Colonic mucosa (tissue), 4 donors: ENCODE measurements around the gene ODAD2. TPM values are rescaled to one million over a fixed set of nuclear protein-coding genes. Genes with fewer than 3 reads are reported as not detected.

Experiments used
- DNase-seq: peaks from one replicate; pipeline ENCODE4 v3.0.0-alpha.2; 2020
- H3K27ac ChIP-seq: fragments of 200-600 bp; one replicate; pipeline ENCODE4 v1.8.0; 2021
- H3K27me3 ChIP-seq: fragments of 200-600 bp; one replicate; pipeline ENCODE4 v1.8.0; 2021
- H3K36me3 ChIP-seq: fragments of 200-600 bp; one replicate; pipeline ENCODE4 v1.8.0; 2021
- H3K4me1 ChIP-seq: fragments of 200-600 bp; one replicate; pipeline ENCODE4 v1.8.0; 2021; ENCODE audit warnings: mild to moderate bottlenecking
- H3K4me3 ChIP-seq: fragments of 200-600 bp; one replicate; pipeline ENCODE4 v1.8.0; 2021
- H3K9ac ChIP-seq, 2 donors: one replicate each; pipeline ENCODE4 v1.7.0; 2013; ENCODE audit warnings: control low read depth in 2 of 2, low read depth in 2 of 2, low read length in 2 of 2
- H3K9me3 ChIP-seq: fragments of 200-600 bp; one replicate; pipeline ENCODE4 v1.8.0; 2021
- CTCF ChIP-seq: fragments of 200-600 bp; IDR thresholded peaks from one replicate; pipeline ENCODE4 v1.8.0; 2022; ENCODE audit warnings: antibody characterized with exemption, mild to moderate bottlenecking
- intact Hi-C: fragments of 100-400 bp; cut with DNase I; formaldehyde crosslinking; loops from one replicate; pipeline ENCODE4 v1.14.1; 2022
- total RNA-seq, 2 donors: library from RNA; stranded (reverse); fragmentation: NEBNext Ultra II Directional in 1 of 2; extraction: Animal tissue kit (Norgen Biotek cat#: 25700) in 1 of 2; gene quantifications; one replicate each; pipeline ENCODE4 v1.2.1, GENCODE V29; 2021
- donor health status: healthy.
- donor health status: DM: no; HTN: no; CAD: no.
- donor health status: DM: no; HTN: no; CAD: no.

The ODAD2 gene, protein sequence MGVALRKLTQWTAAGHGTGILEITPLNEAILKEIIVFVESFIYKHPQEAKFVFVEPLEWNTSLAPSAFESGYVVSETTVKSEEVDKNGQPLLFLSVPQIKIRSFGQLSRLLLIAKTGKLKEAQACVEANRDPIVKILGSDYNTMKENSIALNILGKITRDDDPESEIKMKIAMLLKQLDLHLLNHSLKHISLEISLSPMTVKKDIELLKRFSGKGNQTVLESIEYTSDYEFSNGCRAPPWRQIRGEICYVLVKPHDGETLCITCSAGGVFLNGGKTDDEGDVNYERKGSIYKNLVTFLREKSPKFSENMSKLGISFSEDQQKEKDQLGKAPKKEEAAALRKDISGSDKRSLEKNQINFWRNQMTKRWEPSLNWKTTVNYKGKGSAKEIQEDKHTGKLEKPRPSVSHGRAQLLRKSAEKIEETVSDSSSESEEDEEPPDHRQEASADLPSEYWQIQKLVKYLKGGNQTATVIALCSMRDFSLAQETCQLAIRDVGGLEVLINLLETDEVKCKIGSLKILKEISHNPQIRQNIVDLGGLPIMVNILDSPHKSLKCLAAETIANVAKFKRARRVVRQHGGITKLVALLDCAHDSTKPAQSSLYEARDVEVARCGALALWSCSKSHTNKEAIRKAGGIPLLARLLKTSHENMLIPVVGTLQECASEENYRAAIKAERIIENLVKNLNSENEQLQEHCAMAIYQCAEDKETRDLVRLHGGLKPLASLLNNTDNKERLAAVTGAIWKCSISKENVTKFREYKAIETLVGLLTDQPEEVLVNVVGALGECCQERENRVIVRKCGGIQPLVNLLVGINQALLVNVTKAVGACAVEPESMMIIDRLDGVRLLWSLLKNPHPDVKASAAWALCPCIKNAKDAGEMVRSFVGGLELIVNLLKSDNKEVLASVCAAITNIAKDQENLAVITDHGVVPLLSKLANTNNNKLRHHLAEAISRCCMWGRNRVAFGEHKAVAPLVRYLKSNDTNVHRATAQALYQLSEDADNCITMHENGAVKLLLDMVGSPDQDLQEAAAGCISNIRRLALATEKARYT
- total RNA-seq, result under 1 TPM in 1 of 2 donors, not detected in 1; 0.61 TPM

DNA sequence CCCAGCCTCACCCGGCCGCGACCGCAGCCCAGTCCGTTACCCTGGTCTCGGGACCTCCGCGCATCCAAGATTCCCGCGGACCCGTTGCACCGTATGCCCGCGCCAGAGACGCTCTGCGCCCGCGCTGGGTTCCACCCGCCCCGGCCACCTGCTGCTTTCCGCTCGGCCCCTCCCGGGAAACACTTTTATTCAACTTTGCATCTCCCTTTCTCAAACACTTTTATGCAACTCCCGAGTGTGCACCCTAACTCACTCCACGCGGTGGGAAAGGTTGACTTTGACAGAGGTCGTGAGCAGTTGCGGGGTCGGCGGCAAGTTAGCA, at the start of gene ODAD2:
TSS of gene ODAD2 (minus strand) at position 126 of the 322 bp plus-strand sequence. CDS start 3,937 bp downstream, outside the sequence.
- no peak for DNase-seq
- Histone ChIP-seq H3K27ac (no peak within 1 kb of the TSS), H3K27me3 (peaks cover 3% of the 10 kb centered on the region), H3K9me3 (no peaks in the 10 kb centered on the region), H3K36me3 (no peaks in the 10 kb centered on the region), H3K4me3 (peak within 1 kb of the TSS; percentile 34), H3K9ac (peak within 1 kb of the TSS in 1 of 2 donors; percentile 60), H3K4me1 (no peaks in the 10 kb centered on the region)
- intact Hi-C loops, result no loop called here
- no peak for TF ChIP-seq CTCF

DNA sequence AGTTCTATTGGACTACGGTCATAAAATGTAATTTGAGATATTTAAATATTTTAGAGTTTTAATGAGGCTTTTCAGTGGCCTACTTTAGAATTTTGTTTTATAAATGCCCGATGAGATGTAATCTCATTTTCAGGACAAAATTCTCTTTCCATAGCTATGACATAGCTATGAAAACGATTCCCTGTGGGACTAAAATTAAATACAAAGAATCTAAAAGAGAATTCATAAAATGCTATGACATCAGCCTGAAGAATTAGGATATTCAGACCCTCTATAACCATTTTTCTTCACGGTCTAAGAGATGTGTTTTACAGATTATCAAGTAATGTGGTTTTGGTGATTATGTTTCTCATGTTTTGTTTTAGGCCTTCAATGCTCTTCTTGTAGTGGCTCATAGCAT, 48.2 kb upstream of the ODAD2 start:
- H3K9ac ChIP-seq, result no peak overlapping the region
- TF ChIP-seq CTCF, result no peak
- H3K27ac ChIP-seq, result no peak overlapping the region
- no peak overlapping the region for H3K4me3 ChIP-seq
- no peaks in the 10 kb centered on the region for H3K4me1 ChIP-seq
- H3K9me3 ChIP-seq, result no peaks in the 10 kb centered on the region
- no peaks in the 10 kb centered on the region for H3K36me3 ChIP-seq
- no peak for DNase-seq
- intact Hi-C loops, result no loop called here
- no peaks in the 10 kb centered on the region for H3K27me3 ChIP-seq

DNA sequence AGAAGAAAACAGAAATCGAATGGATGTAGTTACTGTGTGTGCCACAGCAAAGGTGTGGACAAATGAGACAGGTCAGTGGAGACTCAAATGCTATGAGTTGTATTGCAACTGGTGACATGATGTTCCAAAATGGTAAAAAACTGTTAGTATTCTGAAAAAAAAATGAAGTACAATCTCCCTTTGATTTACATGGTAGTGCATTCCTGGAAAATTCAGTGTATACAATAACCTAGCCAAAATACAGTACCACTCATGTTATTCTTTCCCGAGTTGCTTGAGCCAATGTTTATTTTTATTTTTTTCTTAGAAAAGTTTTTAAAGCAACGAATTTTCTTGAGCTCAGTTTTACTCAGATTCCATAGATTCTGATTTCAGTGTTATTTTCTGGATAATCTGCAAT, 47.7 kb upstream of the ODAD2 start:
- Histone ChIP-seq H3K27me3 (no peaks in the 10 kb centered on the region), H3K4me3 (no peak overlapping the region), H3K4me1 (no peaks in the 10 kb centered on the region), H3K9me3 (no peaks in the 10 kb centered on the region), H3K9ac (no peak overlapping the region), H3K27ac (no peak overlapping the region), H3K36me3 (no peaks in the 10 kb centered on the region)
- no peak for TF ChIP-seq CTCF
- intact Hi-C loops, result no loop called here
- no peak for DNase-seq

DNA sequence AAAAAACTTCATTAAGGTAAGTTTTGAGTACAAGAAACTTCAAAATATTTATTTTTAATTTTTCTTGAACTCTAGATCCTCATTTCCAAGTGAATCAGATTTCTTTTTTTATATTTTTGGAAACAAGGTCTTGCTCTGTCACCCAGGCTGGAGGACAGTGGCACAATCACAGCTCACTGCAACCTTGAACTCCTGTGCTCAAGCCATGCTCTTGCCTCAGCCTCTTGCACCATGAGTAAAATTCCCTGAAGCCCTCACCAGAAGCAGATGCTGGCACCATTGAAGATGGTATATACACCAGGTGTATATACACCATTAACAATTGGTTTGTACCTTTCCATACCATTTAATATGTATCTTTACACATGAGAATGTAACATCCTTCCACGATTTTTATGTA, 45.1 kb upstream of the ODAD2 start:
- H3K4me3 ChIP-seq, result no peak overlapping the region
- intact Hi-C loops, result no loop called here
- H3K4me1 ChIP-seq, result no peaks in the 10 kb centered on the region
- DNase-seq, result no peak
- H3K9me3 ChIP-seq, result no peaks in the 10 kb centered on the region
- no peak overlapping the region for H3K9ac ChIP-seq
- H3K27me3 ChIP-seq, result no peaks in the 10 kb centered on the region
- no peak overlapping the region for H3K27ac ChIP-seq
- TF ChIP-seq CTCF, result no peak
- H3K36me3 ChIP-seq, result no peaks in the 10 kb centered on the region

GRCh38 chr10:28036587-28036986, 37.7 kb upstream of the ODAD2 start:
- Histone ChIP-seq H3K9me3 (no peaks in the 10 kb centered on the region), H3K9ac (no peak overlapping the region), H3K36me3 (no peaks in the 10 kb centered on the region), H3K27ac (no peak overlapping the region), H3K4me1 (no peaks in the 10 kb centered on the region), H3K4me3 (no peak overlapping the region), H3K27me3 (no peaks in the 10 kb centered on the region)
- intact Hi-C loops, result no loop called here
- DNase-seq, result no peak
- no peak for TF ChIP-seq CTCF
